H1 (cell line): Measurements from ENCODE around the gene KANTR. TPM values are rescaled to one million over a fixed set of nuclear protein-coding genes. Genes with fewer than 3 reads are reported as not detected.

ENCODE experiments used
- CBX5 ChIP-seq: fragments of 300-800, 300-1000 bp; sonication (generic); IDR thresholded peaks from 2 replicates; pipeline ENCODE4 v1.7.1; 2016; ENCODE audit warnings: antibody characterized with exemption, low read length, low read depth
- EP300 ChIP-seq, 2 experiments: IDR thresholded peaks; 1 replicate in 1 of 2; 2 replicates in 1 of 2; pipeline ENCODE4 v1.6.1; 2011 to 2012; ENCODE audit warnings: low read depth in 2 of 2, low read length in 2 of 2, mild to moderate bottlenecking in 2 of 2, borderline replicate concordance in 1 of 2, inconsistent platforms in 1 of 2, moderate library complexity in 1 of 2
- JUN ChIP-seq: IDR thresholded peaks from 2 replicates; pipeline ENCODE4 v1.6.1; 2011; ENCODE audit warnings: low read depth, mild to moderate bottlenecking, improper control_type of control experiment, low read length
- POU5F1 ChIP-seq: IDR thresholded peaks from 2 replicates; pipeline ENCODE4 v1.6.1; 2011; ENCODE audit warnings: low read depth, mild to moderate bottlenecking, low read length, moderate library complexity
- RXRA ChIP-seq: IDR thresholded peaks from 2 replicates; pipeline ENCODE4 v1.6.1; 2011; ENCODE audit warnings: low read depth, mild to moderate bottlenecking, low read length, moderate library complexity; ENCODE audit not compliant: insufficient read depth
- SAP30 ChIP-seq: fragments of 300-600 bp; sonication (generic); IDR thresholded peaks from 2 replicates; pipeline ENCODE4 v1.7.1; 2012; ENCODE audit warnings: low read length, moderate library complexity, mild to moderate bottlenecking, inconsistent platforms; ENCODE audit not compliant: insufficient read depth, insufficient replicate concordance
- polyA plus RNA-seq, 7 experiments: library from polyadenylated mRNA; depleted of rRNA in 3 of 7; stranded (reverse) in 5 of 7; unstranded in 2 of 7; fragments of >200 nt in 5 of 7; fragments of 200-250 nt in 2 of 7; gene quantifications; 1 replicate in 5 of 7; 2 replicates in 1 of 7; 4 replicates in 1 of 7; pipeline versions ENCODE4 v1.2.1 to v1.2.3, GENCODE V29; 2011 to 2013; ENCODE audit warnings: missing spikeins in 2 of 7, mixed read lengths in 2 of 7
- total RNA-seq: library from RNA; stranded (reverse); fragmentation: NEBNext Ultra II Directional; extraction: Animal tissue kit (Norgen Biotek cat#: 25700); gene quantifications from 2 replicates; pipeline ENCODE4 v1.2.1, GENCODE V29; 2021
- TF ChIP-seq, protein P1 (sequence below): fragments of 300-600 bp; sonication (generic); IDR thresholded peaks from 2 replicates; pipeline ENCODE4 v1.7.1; 2012; ENCODE audit warnings: low read length, moderate library complexity, mild to moderate bottlenecking, inconsistent platforms; ENCODE audit not compliant: insufficient replicate concordance

The KANTR gene
- total and polyA plus RNA-seq, 2 of the 8 experiments (the other 6 are each of a cell fraction or from before 2014, with no cell fraction given) = 7.7 to 9.5 TPM

DNA sequence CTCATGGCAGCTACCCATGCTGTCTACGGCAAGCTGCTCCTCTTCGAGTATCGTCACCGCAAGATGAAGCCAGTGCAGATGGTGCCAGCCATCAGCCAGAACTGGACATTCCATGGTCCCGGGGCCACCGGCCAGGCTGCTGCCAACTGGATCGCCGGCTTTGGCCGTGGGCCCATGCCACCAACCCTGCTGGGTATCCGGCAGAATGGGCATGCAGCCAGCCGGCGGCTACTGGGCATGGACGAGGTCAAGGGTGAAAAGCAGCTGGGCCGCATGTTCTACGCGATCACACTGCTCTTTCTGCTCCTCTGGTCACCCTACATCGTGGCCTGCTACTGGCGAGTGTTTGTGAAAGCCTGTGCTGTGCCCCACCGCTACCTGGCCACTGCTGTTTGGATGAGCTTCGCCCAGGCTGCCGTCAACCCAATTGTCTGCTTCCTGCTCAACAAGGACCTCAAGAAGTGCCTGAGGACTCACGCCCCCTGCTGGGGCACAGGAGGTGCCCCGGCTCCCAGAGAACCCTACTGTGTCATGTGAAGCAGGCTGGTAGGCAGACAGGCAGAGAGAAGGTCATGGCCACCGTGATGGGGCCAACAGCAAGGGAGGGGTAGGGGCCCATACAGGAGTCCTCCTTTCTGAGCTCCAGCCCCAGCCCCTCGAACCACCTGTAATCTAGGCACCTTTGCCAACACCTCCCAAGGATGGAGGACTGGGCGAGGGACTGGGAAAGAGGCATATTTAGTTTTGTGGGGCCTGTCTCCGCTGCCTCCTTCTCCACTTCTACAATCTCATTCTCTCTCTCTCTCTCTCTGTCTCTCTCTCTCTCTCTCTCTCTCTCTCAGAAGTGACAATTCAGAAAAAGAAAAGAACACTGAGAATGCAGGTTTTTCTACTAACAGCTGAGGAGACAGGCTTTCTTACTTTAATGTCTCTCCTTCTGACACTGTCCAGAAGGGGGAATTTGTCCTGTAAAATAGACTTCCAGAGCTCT is 16.4 kb upstream of the KANTR start (continued):
- TF ChIP-seq, protein P1, sequence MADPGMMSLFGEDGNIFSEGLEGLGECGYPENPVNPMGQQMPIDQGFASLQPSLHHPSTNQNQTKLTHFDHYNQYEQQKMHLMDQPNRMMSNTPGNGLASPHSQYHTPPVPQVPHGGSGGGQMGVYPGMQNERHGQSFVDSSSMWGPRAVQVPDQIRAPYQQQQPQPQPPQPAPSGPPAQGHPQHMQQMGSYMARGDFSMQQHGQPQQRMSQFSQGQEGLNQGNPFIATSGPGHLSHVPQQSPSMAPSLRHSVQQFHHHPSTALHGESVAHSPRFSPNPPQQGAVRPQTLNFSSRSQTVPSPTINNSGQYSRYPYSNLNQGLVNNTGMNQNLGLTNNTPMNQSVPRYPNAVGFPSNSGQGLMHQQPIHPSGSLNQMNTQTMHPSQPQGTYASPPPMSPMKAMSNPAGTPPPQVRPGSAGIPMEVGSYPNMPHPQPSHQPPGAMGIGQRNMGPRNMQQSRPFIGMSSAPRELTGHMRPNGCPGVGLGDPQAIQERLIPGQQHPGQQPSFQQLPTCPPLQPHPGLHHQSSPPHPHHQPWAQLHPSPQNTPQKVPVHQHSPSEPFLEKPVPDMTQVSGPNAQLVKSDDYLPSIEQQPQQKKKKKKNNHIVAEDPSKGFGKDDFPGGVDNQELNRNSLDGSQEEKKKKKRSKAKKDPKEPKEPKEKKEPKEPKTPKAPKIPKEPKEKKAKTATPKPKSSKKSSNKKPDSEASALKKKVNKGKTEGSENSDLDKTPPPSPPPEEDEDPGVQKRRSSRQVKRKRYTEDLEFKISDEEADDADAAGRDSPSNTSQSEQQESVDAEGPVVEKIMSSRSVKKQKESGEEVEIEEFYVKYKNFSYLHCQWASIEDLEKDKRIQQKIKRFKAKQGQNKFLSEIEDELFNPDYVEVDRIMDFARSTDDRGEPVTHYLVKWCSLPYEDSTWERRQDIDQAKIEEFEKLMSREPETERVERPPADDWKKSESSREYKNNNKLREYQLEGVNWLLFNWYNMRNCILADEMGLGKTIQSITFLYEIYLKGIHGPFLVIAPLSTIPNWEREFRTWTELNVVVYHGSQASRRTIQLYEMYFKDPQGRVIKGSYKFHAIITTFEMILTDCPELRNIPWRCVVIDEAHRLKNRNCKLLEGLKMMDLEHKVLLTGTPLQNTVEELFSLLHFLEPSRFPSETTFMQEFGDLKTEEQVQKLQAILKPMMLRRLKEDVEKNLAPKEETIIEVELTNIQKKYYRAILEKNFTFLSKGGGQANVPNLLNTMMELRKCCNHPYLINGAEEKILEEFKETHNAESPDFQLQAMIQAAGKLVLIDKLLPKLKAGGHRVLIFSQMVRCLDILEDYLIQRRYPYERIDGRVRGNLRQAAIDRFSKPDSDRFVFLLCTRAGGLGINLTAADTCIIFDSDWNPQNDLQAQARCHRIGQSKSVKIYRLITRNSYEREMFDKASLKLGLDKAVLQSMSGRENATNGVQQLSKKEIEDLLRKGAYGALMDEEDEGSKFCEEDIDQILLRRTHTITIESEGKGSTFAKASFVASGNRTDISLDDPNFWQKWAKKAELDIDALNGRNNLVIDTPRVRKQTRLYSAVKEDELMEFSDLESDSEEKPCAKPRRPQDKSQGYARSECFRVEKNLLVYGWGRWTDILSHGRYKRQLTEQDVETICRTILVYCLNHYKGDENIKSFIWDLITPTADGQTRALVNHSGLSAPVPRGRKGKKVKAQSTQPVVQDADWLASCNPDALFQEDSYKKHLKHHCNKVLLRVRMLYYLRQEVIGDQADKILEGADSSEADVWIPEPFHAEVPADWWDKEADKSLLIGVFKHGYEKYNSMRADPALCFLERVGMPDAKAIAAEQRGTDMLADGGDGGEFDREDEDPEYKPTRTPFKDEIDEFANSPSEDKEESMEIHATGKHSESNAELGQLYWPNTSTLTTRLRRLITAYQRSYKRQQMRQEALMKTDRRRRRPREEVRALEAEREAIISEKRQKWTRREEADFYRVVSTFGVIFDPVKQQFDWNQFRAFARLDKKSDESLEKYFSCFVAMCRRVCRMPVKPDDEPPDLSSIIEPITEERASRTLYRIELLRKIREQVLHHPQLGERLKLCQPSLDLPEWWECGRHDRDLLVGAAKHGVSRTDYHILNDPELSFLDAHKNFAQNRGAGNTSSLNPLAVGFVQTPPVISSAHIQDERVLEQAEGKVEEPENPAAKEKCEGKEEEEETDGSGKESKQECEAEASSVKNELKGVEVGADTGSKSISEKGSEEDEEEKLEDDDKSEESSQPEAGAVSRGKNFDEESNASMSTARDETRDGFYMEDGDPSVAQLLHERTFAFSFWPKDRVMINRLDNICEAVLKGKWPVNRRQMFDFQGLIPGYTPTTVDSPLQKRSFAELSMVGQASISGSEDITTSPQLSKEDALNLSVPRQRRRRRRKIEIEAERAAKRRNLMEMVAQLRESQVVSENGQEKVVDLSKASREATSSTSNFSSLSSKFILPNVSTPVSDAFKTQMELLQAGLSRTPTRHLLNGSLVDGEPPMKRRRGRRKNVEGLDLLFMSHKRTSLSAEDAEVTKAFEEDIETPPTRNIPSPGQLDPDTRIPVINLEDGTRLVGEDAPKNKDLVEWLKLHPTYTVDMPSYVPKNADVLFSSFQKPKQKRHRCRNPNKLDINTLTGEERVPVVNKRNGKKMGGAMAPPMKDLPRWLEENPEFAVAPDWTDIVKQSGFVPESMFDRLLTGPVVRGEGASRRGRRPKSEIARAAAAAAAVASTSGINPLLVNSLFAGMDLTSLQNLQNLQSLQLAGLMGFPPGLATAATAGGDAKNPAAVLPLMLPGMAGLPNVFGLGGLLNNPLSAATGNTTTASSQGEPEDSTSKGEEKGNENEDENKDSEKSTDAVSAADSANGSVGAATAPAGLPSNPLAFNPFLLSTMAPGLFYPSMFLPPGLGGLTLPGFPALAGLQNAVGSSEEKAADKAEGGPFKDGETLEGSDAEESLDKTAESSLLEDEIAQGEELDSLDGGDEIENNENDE = no peak
- TF ChIP-seq POU5F1 = no peak
- no peak for TF ChIP-seq EP300 (IDR thresholded peaks at IDR 0.05; ENCODE audit: borderline replicate concordance in 1 of 2, low read depth in 2 of 2, low read length in 2 of 2)
- TF ChIP-seq JUN = no peak
- no peak for TF ChIP-seq SAP30
- TF ChIP-seq CBX5 = no peak
- TF ChIP-seq RXRA = no peak
